HepG2 (cell line): ENCODE results near the gene ZNF132. TPM values are rescaled to one million over a fixed set of nuclear protein-coding genes. Genes with fewer than 3 reads are reported as not detected.

Source experiments
- DMTF1 ChIP-seq: sonication (generic); formaldehyde crosslinking; IDR thresholded peaks from 2 replicates; pipeline ENCODE4 v1.4.0; 2020; ENCODE audit warnings: mild to moderate bottlenecking, missing genetic modification reagents
- EP300 ChIP-seq, 3 experiments: sonication (generic) in 1 of 3; formaldehyde crosslinking in 1 of 3; IDR thresholded peaks; 2 replicates each; pipeline versions ENCODE4 v1.5.1 to v1.6.1; 2011 to 2020; ENCODE audit warnings: low read depth in 2 of 3, low read length in 2 of 3, borderline replicate concordance in 1 of 3, improper control_type of control experiment in 1 of 3, mild to moderate bottlenecking in 1 of 3, missing genetic modification reagents in 1 of 3, moderate library complexity in 1 of 3
- GABPA ChIP-seq, 2 experiments: IDR thresholded peaks; 2 replicates each; pipeline ENCODE4 v1.6.1; 2011 to 2016; ENCODE audit warnings: low read depth in 2 of 2, low read length in 1 of 2, missing biosample characterization in 1 of 2, missing genetic modification characterization in 1 of 2
- HNRNPLL ChIP-seq: fragments of 200-400 bp; formaldehyde crosslinking; IDR thresholded peaks from 2 replicates; pipeline ENCODE4 v1.6.1; 2017; ENCODE audit warnings: mild to moderate bottlenecking, low read depth, low read length; ENCODE audit not compliant: poor library complexity, severe bottlenecking
- HOXA7 ChIP-seq: sonication (generic); formaldehyde crosslinking; IDR thresholded peaks from 2 replicates; pipeline ENCODE4 v1.8.1; 2022; ENCODE audit warnings: mild to moderate bottlenecking, missing genetic modification reagents, moderate library complexity
- KDM6A ChIP-seq: IDR thresholded peaks from 2 replicates; pipeline ENCODE4 v1.6.1; 2016; ENCODE audit warnings: low read depth
- KLF9 ChIP-seq: IDR thresholded peaks from 2 replicates; pipeline ENCODE4 v1.6.1; 2016; ENCODE audit warnings: low read depth
- MXD4 ChIP-seq: IDR thresholded peaks from 2 replicates; pipeline ENCODE4 v1.6.1; 2016; ENCODE audit warnings: mild to moderate bottlenecking, missing biosample characterization, missing genetic modification reagents
- PAX8 ChIP-seq: sonication (generic); formaldehyde crosslinking; IDR thresholded peaks from 2 replicates; pipeline ENCODE4 v1.8.0; 2022; ENCODE audit warnings: mild to moderate bottlenecking, missing genetic modification reagents, borderline replicate concordance
- SMAD3 ChIP-seq: sonication (generic); formaldehyde crosslinking; IDR thresholded peaks from 2 replicates; pipeline ENCODE4 v1.4.0; 2020; ENCODE audit warnings: missing genetic modification reagents
- SRF ChIP-seq: IDR thresholded peaks from 2 replicates; pipeline ENCODE4 v1.6.1; 2011; ENCODE audit warnings: mild to moderate bottlenecking, low read depth, low read length, moderate library complexity
- ZNF10 ChIP-seq: sonication (generic); formaldehyde crosslinking; IDR thresholded peaks from 2 replicates; pipeline ENCODE4 v1.4.0; 2020; ENCODE audit warnings: mild to moderate bottlenecking, low read depth, missing genetic modification reagents, borderline replicate concordance
- ZNF251 ChIP-seq: sonication (generic); formaldehyde crosslinking; IDR thresholded peaks from 2 replicates; pipeline ENCODE4 v1.9.0; 2021; ENCODE audit warnings: mild to moderate bottlenecking, missing genetic modification reagents
- ZNF577 ChIP-seq: sonication (generic); formaldehyde crosslinking; IDR thresholded peaks from 2 replicates; pipeline ENCODE4 v1.4.0; 2020; ENCODE audit warnings: mild to moderate bottlenecking, low read depth, missing genetic modification reagents, borderline replicate concordance
- ZNF589 ChIP-seq: sonication (generic); formaldehyde crosslinking; conservative IDR thresholded peaks from 2 replicates; pipeline ENCODE4 v1.8.0; 2022; ENCODE audit warnings: mild to moderate bottlenecking, moderate library complexity, missing genetic modification reagents
- ZNF674 ChIP-seq: sonication (generic); formaldehyde crosslinking; IDR thresholded peaks from 2 replicates; pipeline ENCODE4 v1.5.0; 2020; ENCODE audit warnings: low read depth, mild to moderate bottlenecking, missing genetic modification reagents
- ZNF709 ChIP-seq: sonication (generic); formaldehyde crosslinking; IDR thresholded peaks from 2 replicates; pipeline ENCODE4 v1.5.0; 2020; ENCODE audit warnings: mild to moderate bottlenecking, missing genetic modification reagents
- ZNF784 ChIP-seq: sonication (generic); formaldehyde crosslinking; IDR thresholded peaks from 2 replicates; pipeline ENCODE4 v1.5.1; 2020; ENCODE audit warnings: missing genetic modification reagents, mild to moderate bottlenecking, borderline replicate concordance
- ZNF816 ChIP-seq: sonication (generic); formaldehyde crosslinking; IDR thresholded peaks from 2 replicates; pipeline ENCODE4 v1.8.0; 2022; ENCODE audit warnings: missing genetic modification reagents, mild to moderate bottlenecking, borderline replicate concordance
- polyA plus RNA-seq, 8 experiments: library from polyadenylated mRNA; depleted of rRNA in 3 of 8; stranded (reverse) in 7 of 8; unstranded in 1 of 8; fragments of >200 nt; fragmentation: Illumina TruSeq in 4 of 8; extraction: Trizol in 4 of 8; gene quantifications; 2 replicates each; pipeline versions ENCODE4 v1.2.1 to v1.2.3, GENCODE V29; 2011 to 2016; ENCODE audit warnings: low read depth in 4 of 8, missing spikeins in 1 of 8, mixed read lengths in 1 of 8; ENCODE audit not compliant: insufficient read depth in 1 of 8
- total RNA-seq, 5 experiments: library from RNA; depleted of rRNA; stranded (reverse); fragments of >200 nt; fragmentation: Illumina TruSeq; extraction: Trizol; gene quantifications; 2 replicates each; pipeline ENCODE4 v1.2.3, GENCODE V29; 2016; ENCODE audit warnings: low read depth in 1 of 5
- TF ChIP-seq, protein P1 (sequence below): sonication (generic); formaldehyde crosslinking; IDR thresholded peaks from 2 replicates; pipeline ENCODE4 v1.4.0; 2020; ENCODE audit warnings: missing genetic modification reagents
- TF ChIP-seq, protein P2 (sequence below): sonication (generic); formaldehyde crosslinking; IDR thresholded peaks from 2 replicates; pipeline ENCODE4; 2020; ENCODE audit warnings: missing genetic modification reagents, mild to moderate bottlenecking, borderline replicate concordance

ZNF132 gene
- total and polyA plus RNA-seq, 2 of the 13 experiments (the other 11 are each of a cell fraction or from before 2014, with no cell fraction given): not detected

DNA sequence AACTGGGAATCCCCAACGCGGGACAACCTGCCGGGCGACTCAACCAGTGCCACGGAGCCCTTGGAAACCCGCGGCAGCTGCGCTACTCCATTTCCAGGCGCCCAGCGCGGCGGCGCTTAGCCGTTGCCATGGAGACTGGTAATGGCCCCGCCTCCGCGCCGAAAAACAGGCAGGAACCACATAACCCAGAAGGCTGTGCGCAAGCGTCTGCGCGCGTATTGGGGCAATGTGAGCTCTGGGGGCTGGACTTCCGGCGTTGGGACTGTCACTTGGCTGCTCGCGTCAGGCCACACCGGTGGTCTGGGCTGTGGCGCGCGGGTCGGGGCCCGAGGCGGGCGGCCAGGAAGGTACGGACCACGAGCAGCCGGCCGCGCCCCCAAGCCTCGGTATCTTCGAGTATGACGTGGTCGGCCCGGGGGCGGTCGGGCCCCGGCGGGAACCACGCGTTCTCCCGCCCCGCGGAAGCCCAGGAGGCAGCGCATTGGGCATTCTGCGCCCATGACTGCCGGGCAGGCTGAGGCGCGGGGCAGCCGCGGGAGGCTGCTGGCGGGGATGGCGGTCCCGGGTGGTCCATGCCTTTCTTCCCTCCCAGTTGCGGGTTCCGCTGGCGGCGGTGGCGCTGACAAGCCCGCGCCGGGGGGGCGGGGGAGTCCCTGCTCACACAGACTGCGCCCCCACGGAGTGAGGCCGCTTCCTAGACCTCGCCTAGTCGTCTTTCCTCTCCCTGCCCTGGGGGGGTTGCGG, 11.6 kb upstream of the ZNF132 start, which contains the start of gene ZNF324B (continued):
- TF ChIP-seq KLF9: no peak
- no peak for TF ChIP-seq ZNF10
- TF ChIP-seq SRF: 0 out of 2 replicates have a peak, but pooled peaks have one; percentile 8
- TF ChIP-seq PAX8 (CRISPR knock-in tag): no peak
- no peak for TF ChIP-seq ZNF589
- peak; percentile 91 for TF ChIP-seq GABPA (IDR thresholded peaks at IDR 0.05; ENCODE audit: low read depth, low read length)
- peak; percentile 96 for TF ChIP-seq GABPA (CRISPR knock-in tag; IDR thresholded peaks at IDR 0.05; ENCODE audit: low read depth)
- no peak for TF ChIP-seq DMTF1 (CRISPR knock-in tag)
- peak; percentile 89; the same call in 1 of the 2 replicates for TF ChIP-seq MXD4 (CRISPR knock-in tag)
- TF ChIP-seq HNRNPLL: peak; percentile 96
- TF ChIP-seq, protein P1, sequence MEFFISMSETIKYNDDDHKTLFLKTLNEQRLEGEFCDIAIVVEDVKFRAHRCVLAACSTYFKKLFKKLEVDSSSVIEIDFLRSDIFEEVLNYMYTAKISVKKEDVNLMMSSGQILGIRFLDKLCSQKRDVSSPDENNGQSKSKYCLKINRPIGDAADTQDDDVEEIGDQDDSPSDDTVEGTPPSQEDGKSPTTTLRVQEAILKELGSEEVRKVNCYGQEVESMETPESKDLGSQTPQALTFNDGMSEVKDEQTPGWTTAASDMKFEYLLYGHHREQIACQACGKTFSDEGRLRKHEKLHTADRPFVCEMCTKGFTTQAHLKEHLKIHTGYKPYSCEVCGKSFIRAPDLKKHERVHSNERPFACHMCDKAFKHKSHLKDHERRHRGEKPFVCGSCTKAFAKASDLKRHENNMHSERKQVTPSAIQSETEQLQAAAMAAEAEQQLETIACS (CRISPR knock-in tag): no peak
- TF ChIP-seq ZNF784 (CRISPR knock-in tag): no peak
- TF ChIP-seq HOXA7 (CRISPR knock-in tag): no peak
- no peak; the same call in 1 of the 2 replicates for TF ChIP-seq ZNF709 (CRISPR knock-in tag)
- no peak for TF ChIP-seq ZNF577 (CRISPR knock-in tag)
- no peak for TF ChIP-seq ZNF674 (CRISPR knock-in tag)
- TF ChIP-seq SMAD3 (CRISPR knock-in tag): peak; percentile 49; the same call in 1 of the 2 replicates
- TF ChIP-seq, protein P2, sequence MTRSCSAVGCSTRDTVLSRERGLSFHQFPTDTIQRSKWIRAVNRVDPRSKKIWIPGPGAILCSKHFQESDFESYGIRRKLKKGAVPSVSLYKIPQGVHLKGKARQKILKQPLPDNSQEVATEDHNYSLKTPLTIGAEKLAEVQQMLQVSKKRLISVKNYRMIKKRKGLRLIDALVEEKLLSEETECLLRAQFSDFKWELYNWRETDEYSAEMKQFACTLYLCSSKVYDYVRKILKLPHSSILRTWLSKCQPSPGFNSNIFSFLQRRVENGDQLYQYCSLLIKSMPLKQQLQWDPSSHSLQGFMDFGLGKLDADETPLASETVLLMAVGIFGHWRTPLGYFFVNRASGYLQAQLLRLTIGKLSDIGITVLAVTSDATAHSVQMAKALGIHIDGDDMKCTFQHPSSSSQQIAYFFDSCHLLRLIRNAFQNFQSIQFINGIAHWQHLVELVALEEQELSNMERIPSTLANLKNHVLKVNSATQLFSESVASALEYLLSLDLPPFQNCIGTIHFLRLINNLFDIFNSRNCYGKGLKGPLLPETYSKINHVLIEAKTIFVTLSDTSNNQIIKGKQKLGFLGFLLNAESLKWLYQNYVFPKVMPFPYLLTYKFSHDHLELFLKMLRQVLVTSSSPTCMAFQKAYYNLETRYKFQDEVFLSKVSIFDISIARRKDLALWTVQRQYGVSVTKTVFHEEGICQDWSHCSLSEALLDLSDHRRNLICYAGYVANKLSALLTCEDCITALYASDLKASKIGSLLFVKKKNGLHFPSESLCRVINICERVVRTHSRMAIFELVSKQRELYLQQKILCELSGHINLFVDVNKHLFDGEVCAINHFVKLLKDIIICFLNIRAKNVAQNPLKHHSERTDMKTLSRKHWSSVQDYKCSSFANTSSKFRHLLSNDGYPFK (CRISPR knock-in tag): peak; percentile 57; the same call in 1 of the 2 replicates
- TF ChIP-seq ZNF251 (CRISPR knock-in tag): no peak
- no peak for TF ChIP-seq ZNF816 (CRISPR knock-in tag)
- TF ChIP-seq EP300 (IDR thresholded peaks at IDR 0.05; ENCODE audit: low read depth in 2 of 2, low read length in 2 of 2): no peak
- no peak for TF ChIP-seq EP300 (CRISPR knock-in tag; IDR thresholded peaks at IDR 0.05; ENCODE audit: borderline replicate concordance)
- no peak for TF ChIP-seq KDM6A
